Astrocyte (in vitro differentiated cells and primary cell): ENCODE results near the gene TMEM271. TPM values are rescaled to one million over a fixed set of nuclear protein-coding genes. Genes with fewer than 3 reads are reported as not detected.

Source experiments
- DNase-seq: peaks from one replicate; pipeline ENCODE4 v3.0.0-alpha.2; 2010; ENCODE audit warnings: low read depth
- FAIRE-seq: peaks from 2 replicates; lab custom pipeline; 2011; peaks lifted over from hg19 to GRCh38; lab: Jason Lieb, UNC
- H2AFZ ChIP-seq: 2 replicates; pipeline ENCODE4 v1.6.0; 2012; ENCODE audit warnings: low read depth, low read length, inconsistent platforms
- H3K27ac ChIP-seq: 2 replicates; pipeline ENCODE4 v1.5.1; 2011; ENCODE audit warnings: low read depth, low read length, inconsistent platforms
- H3K27me3 ChIP-seq: 2 replicates; pipeline ENCODE4 v1.6.0; 2011; ENCODE audit warnings: low read length, inconsistent platforms; ENCODE audit not compliant: insufficient read depth
- H3K36me3 ChIP-seq: 2 replicates; pipeline ENCODE4 v1.5.1; 2011; ENCODE audit warnings: low read length, inconsistent platforms; ENCODE audit not compliant: insufficient read depth
- H3K4me1 ChIP-seq: 2 replicates; pipeline ENCODE4 v1.5.1; 2011; ENCODE audit warnings: low read length, inconsistent platforms; ENCODE audit not compliant: insufficient read depth
- H3K4me2 ChIP-seq: 2 replicates; pipeline ENCODE4 v1.6.0; 2012; ENCODE audit warnings: low read length, inconsistent platforms
- H3K4me3 ChIP-seq: 2 replicates; pipeline ENCODE4 v1.5.1; 2011; ENCODE audit warnings: low read depth, mild to moderate bottlenecking, low read length, inconsistent platforms; ENCODE audit not compliant: insufficient read depth
- H3K79me2 ChIP-seq: 2 replicates; pipeline ENCODE4 v1.6.0; 2012; ENCODE audit warnings: mild to moderate bottlenecking, low read length, inconsistent platforms; ENCODE audit not compliant: insufficient read depth
- H3K9ac ChIP-seq: 2 replicates; pipeline ENCODE4 v1.6.0; 2012; ENCODE audit warnings: mild to moderate bottlenecking, low read length, inconsistent platforms
- H3K9me3 ChIP-seq: 2 replicates; pipeline ENCODE4 v1.5.1; 2012; ENCODE audit warnings: low read depth, mild to moderate bottlenecking, low read length, inconsistent platforms; ENCODE audit not compliant: insufficient read depth
- H4K20me1 ChIP-seq: 2 replicates; pipeline ENCODE4 v1.6.0; 2012; ENCODE audit warnings: low read length, inconsistent platforms; ENCODE audit not compliant: insufficient read depth
- H3K27ac Mint-ChIP-seq: one replicate; pipeline ENCODE4 v1.8.0; 2021; ENCODE audit warnings: mild to moderate bottlenecking, mixed read lengths; ENCODE audit not compliant: unreplicated experiment
- H3K27me3 Mint-ChIP-seq: one replicate; pipeline ENCODE4 v1.8.0; 2021; ENCODE audit warnings: low read depth, mixed read lengths; ENCODE audit not compliant: unreplicated experiment
- H3K36me3 Mint-ChIP-seq: one replicate; pipeline ENCODE4 v1.8.0; 2021; ENCODE audit warnings: low read depth, mixed read lengths; ENCODE audit not compliant: unreplicated experiment
- H3K4me1 Mint-ChIP-seq: one replicate; pipeline ENCODE4 v1.8.0; 2021; ENCODE audit warnings: low read depth, mixed read lengths; ENCODE audit not compliant: unreplicated experiment
- H3K4me3 Mint-ChIP-seq: one replicate; pipeline ENCODE4 v1.8.0; 2021; ENCODE audit warnings: mild to moderate bottlenecking, moderate library complexity, mixed read lengths; ENCODE audit not compliant: unreplicated experiment
- H3K9me3 Mint-ChIP-seq: one replicate; pipeline ENCODE4 v1.8.0; 2021; ENCODE audit warnings: mild to moderate bottlenecking, mixed read lengths; ENCODE audit not compliant: unreplicated experiment
- CTCF ChIP-seq: IDR thresholded peaks from 2 replicates; pipeline ENCODE4 v1.5.1; 2011; ENCODE audit warnings: low read depth, mild to moderate bottlenecking, inconsistent platforms, low read length, moderate library complexity; ENCODE audit not compliant: insufficient read depth
- EZH2 ChIP-seq: IDR thresholded peaks from 2 replicates; pipeline ENCODE4 v1.6.1; 2012; ENCODE audit warnings: mild to moderate bottlenecking, low read length, inconsistent platforms; ENCODE audit not compliant: insufficient read depth
- total RNA-seq: library from RNA; stranded (reverse); gene quantifications from 2 replicates; pipeline ENCODE4 v1.2.1, GENCODE V29; 2021

Gene TMEM271
- total RNA-seq, 1 donor from 2014 or later, result 4.4 TPM

GRCh38 chr4:569958-570667 lies 6.0 kb downstream of the TMEM271 start:
- H3K27ac Mint-ChIP-seq, result no peak overlapping the region
- no peak overlapping the region for H2AFZ ChIP-seq
- FAIRE-seq (no peak), DNase-seq (no peak)
- no peaks in the 10 kb centered on the region for H3K4me1 ChIP-seq
- no peak for TF ChIP-seq EZH2
- TF ChIP-seq CTCF, result no peak
- no peak overlapping the region for H3K4me3 Mint-ChIP-seq
- no peaks in the 10 kb centered on the region for H4K20me1 ChIP-seq
- H3K4me2 ChIP-seq, result no peak overlapping the region
- H3K79me2 ChIP-seq, result no peaks in the 10 kb centered on the region
- H3K27me3 ChIP-seq, result peaks cover 21% of the 10 kb centered on the region
- peaks cover 73% of the 10 kb centered on the region for H3K27me3 Mint-ChIP-seq
- H3K9me3 ChIP-seq, result peaks cover 5% of the 10 kb centered on the region
- no peak overlapping the region for H3K9ac ChIP-seq
- H3K36me3 Mint-ChIP-seq, result peaks cover 5% of the 10 kb centered on the region
- H3K27ac ChIP-seq, result no peak overlapping the region
- H3K36me3 ChIP-seq, result no peaks in the 10 kb centered on the region
- H3K4me3 ChIP-seq, result no peak overlapping the region
- peaks cover 11% of the 10 kb centered on the region for H3K9me3 Mint-ChIP-seq
- peaks cover 3% of the 10 kb centered on the region for H3K4me1 Mint-ChIP-seq

GRCh38 chr4:568962-569361 lies 7.1 kb downstream of the TMEM271 start:
- no peaks in the 10 kb centered on the region for H3K79me2 ChIP-seq

More at GRCh38 chr4:568962-569361, 7.1 kb downstream of the TMEM271 start:
- H2AFZ ChIP-seq, result no peak overlapping the region
- Mint-ChIP-seq H3K27me3 (peaks cover 68% of the 10 kb centered on the region), H3K36me3 (peaks cover 4% of the 10 kb centered on the region), H3K27ac (no peak overlapping the region), H3K9me3 (peaks cover 12% of the 10 kb centered on the region), H3K4me1 (no peaks in the 10 kb centered on the region), H3K4me3 (no peak overlapping the region)
- no peak for DNase-seq
- H3K27me3 ChIP-seq, result peaks cover 13% of the 10 kb centered on the region
- H3K9ac ChIP-seq, result no peak overlapping the region
- H3K9me3 ChIP-seq, result peaks cover 5% of the 10 kb centered on the region
- no peak for FAIRE-seq
- no peak overlapping the region for H3K27ac ChIP-seq
- no peaks in the 10 kb centered on the region for H4K20me1 ChIP-seq
- TF ChIP-seq EZH2 (no peak), CTCF (no peak)
- H3K4me1 ChIP-seq, result no peaks in the 10 kb centered on the region
- no peak overlapping the region for H3K4me2 ChIP-seq
- H3K36me3 ChIP-seq, result no peaks in the 10 kb centered on the region
- H3K4me3 ChIP-seq, result no peak overlapping the region
